RPMI8226 (cell line): ENCODE measurements around the gene SCYL1.
"Not testable (repeated sequence)": the region's sequence is repeated elsewhere in the genome, so short reads cannot be mapped to it uniquely, and the experiment has no call there.

Experiments
- DNase-seq: peaks from one replicate; pipeline ENCODE4 v3.0.0-alpha.2; 2015

The SCYL1 gene

DNA sequence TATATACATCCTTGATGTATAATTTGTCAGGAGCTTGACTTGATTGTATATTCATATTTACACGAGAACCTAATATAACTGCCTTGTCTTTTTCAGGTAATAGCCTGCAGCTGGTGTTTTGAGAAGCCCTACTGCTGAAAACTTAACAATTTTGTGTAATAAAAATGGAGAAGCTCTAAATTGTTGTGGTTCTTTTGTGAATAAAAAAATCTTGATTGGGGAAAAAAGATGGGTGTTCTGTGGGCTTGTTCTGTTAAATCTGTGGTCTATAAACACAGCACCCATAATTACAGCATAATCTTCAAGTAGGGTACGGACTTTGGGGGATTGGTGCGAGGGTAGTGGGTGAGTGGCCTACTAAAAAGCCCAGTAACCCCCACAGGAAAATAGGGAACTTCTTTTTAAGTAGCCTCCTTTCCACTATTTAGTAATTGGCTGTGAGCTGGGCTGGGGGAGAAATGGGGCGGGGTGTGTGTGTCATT lies 18.6 kb upstream of the SCYL1 start:
- DNase-seq = no peak

DNA sequence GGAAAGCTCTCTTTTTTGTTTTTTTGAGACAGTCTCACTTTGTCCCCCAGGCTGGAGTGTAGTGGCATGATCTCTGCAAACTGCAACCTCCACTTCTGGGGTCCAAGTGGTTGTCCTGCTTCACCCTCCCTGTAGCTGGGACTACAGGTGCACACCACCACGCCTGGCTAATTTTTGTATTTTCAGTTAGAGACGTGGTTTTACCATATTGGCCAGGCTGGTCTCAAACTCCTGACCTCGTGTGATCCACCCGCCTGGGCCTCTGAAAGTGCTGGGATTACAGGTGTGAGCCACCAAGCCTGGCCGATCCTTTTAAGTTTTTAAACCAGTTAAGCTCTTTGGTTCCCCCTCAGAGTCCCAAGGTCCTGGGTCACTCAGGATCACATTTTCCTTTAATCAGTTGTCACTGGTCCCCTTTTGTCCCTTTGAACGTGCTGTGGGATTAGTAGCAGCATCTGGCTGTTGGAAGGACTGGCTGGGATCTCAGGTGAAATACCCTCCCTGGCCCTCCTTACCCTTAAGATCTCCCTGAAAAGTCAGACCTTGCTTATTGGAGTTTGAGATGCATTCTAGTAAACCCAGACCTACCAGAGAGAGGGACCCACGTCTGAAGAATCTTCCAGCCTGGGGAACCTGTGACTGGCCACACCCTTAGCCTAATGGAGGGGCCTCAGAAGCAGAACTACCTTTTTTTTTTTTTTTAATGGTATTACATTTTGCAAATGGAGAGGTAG lies 17.9 kb upstream of the SCYL1 start:
- peak; percentile 79 for DNase-seq

DNA sequence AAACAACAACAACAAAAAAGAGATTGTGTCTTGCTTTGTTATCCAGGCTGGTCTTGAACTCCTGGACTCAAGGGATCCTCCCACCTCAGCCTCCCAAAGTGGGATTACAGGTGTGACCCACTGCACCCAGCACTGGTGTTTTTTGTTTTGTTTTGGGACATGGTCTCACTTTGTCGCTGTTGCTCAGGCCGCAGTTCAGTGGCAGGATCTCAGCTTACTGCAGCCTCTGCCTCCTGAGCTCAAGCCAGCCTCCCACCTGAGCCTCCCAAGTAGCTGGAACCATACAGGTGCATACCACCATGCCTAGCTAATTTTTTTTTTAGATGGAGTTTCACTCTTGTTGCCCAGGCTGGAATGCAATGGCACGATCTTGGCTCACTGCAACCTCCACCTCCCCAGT lies 12.6 kb upstream of the SCYL1 start:
- DNase-seq = not testable (repeated sequence)

DNA sequence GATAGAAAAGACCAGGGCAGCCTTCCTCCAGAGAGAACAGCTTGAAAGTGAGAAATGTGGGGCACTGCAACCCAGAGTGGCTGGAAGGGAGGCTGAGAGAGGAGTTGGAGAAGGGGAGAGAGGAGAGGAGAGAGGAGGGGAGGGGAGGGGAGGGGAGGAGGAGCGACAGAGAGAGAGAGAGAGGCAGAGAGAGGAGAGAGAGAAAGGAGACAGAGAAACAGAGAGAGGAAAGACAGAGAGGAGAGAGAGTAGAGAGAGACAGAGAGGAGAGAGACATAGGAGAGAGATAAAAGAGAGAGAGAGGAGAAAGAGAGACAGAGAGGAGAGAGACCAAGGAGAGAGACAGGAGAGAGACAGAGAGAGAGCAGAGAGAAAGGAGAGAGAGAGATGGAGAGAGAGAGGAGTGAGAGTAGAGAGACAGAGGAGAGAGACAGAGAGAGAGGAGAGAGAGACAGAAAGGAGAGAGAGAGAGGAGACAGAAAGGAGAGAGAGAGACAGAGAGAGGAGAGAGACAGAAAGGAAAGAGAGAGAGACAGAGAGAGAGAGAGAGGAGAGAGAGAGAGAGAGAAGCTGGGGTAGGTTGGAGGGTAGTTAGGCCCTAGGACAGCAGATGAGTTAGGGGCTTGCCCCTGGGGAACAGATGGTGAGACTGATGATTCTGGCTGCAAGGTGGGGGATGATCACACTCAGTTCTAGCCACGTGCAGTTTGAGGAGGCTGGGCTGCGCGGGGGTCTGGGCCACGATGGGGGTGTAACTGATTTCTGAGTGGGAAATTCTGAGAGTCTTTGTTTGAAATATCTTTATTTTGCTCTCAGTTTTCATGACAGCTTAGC lies 8.5 kb upstream of the SCYL1 start:
- DNase-seq = no peak

DNA sequence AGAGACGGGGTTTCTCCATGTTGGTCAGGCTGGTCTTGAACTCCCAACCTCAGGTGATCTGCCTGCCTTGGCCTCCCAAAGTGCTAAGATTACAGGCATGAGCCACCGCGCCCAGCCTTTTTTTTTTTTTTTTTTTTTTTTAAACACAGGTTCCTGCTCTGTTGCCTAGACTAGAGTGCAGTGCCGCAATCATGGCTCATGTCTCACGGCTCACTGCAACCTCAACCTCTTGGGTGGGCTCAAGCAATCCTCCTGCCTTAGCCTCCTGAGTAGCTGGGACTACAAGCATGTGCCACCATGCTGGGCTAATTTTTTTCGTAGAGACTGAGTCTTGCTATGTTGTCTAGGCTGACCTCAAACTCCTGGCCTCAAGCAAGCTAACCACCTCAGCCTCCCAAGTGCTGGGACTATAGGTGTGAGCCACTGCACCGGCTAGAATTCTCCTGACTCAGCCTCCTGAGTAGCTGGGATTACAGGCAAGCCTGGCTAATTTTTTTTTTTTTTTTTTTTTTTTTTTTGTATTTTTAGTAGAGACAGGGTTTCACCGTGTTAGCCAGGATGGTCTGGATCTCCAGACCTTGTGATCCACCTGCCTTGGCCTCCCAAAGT lies 5.8 kb upstream of the SCYL1 start:
- DNase-seq = not testable (repeated sequence)

DNA sequence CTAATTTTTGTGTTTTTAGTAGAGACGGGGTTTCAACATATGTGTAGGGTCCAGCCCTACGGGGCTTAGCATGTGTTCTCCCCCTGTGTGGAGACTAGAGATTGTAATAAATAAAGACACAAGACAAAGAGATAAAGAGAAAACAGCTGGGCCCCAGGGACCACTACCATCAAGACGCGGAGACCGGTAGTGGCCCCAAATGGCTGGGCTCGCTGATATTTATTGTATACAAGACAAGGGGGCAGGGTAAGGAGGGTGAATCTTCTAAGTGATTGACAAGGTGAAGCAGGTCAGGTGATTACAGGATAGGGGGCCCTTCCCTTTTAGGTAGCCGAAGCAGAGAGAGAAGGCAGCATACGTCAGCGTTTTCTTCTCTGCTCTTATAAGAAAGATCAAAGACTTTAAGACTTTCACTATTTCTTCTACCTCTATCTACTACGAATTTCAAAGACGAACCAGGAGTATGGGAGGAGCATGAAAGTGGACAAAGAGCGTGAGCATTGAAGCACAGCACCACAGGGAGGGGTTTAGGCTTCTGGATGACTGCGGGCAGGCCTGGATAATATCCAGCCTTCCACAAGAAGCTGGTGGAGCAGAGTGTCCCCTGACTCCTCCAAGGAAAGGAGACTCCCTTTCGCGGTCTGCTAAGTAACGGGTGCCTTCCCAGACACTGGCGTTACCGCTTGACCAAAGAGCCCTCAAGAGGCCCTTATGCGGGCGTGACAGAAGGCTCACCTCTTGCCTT lies 2.9 kb upstream of the SCYL1 start:
- not testable (repeated sequence) for DNase-seq

DNA sequence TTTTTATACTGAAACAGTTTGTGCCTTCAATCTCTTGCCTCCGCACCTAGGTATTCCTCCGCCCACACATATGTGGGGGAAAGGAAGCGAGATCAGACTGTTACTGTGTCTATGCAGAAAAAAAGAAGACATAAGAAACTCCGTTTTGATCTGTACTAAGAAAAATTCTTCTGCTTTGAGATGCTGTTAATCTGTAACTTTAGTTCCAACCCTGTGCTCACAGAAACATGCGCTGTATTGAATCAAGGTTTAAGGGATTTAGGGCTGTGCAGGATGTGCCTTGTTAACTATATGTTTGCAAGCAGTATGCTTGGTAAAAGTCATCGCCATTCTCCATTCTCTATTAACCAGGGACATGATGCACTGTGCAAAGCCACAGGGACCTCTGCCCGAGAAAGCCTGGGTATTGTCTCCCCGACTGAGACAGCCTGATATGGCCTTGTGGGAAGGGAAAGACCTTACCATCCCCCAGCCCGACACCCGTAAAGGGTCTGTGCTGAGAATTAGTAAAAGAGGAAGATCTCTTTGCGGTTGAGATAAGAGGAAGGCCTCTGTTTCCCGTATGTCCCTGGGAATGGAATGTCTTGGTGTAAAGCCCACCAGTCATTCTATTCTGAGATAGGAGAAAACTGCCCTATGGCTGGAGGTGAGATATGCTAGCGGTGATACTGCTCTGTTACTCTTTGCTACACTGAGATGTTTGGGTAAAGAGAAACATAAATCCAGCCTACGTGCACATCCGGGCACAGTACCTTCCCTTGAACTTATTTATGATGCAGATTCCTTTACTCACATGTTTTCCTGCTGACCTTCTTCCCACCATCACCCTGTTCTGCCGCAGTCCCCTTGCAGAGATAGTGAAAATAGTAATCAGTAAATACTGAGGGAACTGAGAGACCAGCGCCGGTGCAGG lies 1.9 kb upstream of the SCYL1 start:
- not testable (repeated sequence) for DNase-seq

DNA sequence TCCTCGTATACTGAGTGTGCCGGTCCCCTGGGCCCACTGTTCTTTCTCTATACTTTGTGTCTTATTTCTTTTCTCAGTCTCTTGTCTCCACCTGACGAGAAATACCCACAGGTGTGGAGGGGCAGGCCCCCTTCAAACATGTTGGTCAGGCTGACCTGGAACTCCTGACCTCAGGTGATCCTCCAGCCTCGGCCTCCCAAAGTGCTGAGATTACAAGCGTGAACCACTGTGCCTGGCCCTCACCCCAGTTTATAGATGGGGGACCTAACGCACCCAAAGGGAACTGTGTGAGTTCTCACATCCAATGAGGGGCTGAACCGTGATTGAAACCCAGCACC lies 1.3 kb upstream of the SCYL1 start:
- not testable (repeated sequence) for DNase-seq

DNA sequence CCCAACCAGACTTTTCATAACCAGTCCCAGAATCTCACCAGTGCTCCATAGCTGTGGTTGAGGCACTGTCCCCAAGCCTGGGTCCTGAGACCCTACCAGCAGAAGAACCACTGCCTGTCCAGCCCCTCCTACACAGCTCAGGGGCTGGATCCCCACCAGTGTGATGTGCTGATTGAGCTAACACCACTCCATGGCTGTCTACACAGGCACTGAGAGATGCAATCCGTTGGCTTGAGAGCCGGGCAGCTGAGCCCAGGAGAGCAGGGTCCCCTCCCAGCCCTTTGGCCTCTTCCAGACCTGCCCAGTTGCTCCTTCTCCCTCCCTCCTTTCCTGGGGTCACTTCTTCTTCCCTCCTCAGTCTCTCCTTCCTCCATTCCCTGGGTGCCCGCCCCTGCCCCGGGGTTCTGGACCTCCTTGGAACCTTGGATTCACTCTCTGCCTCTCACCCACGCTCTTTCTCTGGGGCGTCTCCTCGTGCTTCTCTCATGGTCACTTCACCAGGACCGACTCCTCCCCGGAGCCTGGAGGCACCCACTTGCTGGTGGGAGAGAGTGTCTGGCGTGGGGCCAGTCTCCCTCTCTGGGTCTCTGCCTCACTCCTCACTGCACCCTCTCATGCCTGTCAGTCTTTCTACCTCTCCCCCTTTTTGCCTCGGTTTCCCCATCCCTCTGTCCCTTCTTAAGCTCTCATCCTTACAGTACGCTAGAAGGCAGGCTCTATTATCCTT lies 706 bp upstream of the SCYL1 start:
- no peak for DNase-seq

DNA sequence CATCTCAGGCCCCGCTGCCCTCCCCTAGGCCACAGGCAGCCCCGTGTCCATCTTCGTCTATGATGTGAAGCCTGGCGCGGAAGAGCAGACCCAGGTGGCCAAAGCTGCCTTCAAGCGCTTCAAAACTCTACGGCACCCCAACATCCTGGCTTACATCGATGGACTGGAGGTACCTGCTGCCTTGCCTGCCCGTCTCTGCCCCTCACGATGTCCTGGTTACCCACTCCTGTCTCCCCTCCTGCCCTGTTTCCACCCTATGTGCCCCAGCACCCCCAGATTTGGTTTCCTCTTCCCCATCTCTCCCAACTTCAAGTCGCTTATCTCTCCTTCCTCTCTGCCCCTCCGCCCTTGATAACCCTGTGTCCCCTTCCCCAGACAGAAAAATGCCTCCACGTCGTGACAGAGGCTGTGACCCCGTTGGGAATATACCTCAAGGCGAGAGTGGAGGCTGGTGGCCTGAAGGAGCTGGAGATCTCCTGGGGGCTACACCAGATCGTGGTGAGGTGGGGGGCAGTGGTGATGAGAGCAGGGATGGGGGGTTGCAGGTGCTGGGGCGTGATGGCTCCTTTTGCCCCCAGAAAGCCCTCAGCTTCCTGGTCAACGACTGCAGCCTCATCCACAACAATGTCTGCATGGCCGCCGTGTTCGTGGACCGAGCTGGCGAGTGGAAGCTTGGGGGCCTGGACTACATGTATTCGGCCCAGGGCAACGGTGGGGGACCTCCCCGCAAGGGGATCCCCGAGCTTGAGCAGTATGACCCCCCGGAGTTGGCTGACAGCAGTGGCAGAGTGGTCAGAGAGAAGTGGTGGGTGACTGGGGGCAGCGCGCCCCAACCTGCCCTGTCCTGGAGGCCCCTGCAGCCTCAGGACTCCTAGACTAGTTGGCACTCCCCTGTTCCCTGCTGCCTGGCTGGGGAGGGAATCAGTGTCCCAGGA lies 930 bp downstream of the SCYL1 start:
- DNase-seq = no peak

DNA sequence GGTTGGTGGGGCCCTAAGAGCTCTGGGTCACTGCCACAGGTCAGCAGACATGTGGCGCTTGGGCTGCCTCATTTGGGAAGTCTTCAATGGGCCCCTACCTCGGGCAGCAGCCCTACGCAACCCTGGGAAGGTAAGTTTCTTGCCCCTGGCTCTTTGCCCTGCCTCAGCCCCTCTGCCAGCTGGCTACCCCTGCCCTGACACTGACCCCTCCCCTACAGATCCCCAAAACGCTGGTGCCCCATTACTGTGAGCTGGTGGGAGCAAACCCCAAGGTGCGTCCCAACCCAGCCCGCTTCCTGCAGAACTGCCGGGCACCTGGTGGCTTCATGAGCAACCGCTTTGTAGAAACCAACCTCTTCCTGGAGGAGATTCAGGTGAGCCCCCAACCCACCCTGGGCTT lies 1.9 kb downstream of the SCYL1 start:
- no peak for DNase-seq

DNA sequence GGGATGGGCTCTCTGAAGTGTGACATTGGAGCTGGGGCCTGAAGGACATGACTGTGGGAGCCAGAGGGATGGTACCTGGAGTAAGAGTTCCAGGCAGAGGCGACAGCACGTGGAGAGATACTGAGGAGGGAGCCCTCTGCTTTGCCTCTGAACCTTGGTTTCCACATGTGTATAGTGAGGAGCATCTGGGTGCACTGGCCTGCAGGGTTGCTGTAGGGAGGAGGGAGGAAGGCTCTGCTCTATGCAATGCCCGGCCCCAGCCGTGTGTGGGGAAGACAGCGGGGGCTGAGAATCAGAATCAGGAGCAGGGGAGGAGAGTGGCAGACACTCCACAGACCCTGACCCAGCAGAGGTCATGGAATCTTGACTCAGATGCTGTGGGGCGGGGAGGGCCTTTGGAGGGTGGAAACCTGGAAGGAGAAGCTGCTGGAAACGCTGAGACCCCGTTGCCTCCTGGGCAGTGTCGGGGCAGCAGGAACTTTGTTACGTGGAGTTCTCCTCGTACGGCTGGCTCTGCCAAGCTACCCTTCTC lies 4.0 kb downstream of the SCYL1 start:
- no peak for DNase-seq

DNA sequence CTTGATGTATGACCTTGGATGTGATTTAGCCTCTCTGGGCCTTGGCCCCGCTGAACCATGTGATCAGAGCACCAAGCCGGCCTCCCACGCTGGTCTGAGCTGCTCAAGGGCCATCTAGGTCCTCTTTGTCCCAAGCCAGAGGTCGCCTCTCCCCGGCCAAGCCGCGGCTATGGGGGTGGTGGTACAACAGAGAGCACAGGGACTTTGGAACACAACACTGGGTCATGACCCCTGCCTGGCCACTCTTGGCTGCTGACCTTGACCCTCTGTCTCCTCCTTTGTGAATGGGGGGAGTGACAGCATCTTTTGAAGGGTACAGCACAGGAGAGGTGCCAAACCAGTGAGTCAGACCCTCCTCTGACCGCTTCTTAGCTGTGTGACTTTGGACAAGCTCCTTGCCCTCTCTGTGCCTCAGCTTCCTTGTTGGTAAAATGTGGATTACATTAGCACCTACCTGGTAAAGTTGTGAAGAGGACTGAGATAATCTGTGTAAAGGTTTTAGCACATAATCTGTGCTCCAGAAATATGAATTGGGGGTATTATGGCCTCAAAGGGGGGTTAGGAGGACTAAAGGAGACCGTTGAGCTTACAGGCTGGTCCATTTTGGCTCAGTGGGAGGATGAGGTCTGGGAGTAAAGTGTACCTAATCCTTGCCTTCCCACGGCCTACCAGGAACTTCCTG lies 4.7 kb downstream of the SCYL1 start:
- DNase-seq = no peak

DNA sequence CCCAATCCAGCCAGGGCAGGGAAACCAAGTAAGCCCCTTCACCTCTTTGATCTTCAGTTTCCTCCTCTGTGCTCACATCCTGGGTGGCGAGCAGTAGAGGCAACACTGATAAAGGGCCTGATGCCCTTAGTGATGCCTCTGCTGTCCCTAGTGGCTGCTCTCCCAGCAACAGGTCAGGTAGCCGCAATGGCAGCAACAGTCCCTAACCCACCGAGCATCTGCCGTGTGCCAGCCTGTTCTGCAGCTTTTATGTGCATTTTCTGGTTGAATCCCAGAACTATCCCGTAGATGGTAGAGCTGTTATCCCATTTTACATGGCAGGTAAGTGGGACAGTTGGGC lies 5.2 kb downstream of the SCYL1 start:
- DNase-seq = peak; percentile 39

DNA sequence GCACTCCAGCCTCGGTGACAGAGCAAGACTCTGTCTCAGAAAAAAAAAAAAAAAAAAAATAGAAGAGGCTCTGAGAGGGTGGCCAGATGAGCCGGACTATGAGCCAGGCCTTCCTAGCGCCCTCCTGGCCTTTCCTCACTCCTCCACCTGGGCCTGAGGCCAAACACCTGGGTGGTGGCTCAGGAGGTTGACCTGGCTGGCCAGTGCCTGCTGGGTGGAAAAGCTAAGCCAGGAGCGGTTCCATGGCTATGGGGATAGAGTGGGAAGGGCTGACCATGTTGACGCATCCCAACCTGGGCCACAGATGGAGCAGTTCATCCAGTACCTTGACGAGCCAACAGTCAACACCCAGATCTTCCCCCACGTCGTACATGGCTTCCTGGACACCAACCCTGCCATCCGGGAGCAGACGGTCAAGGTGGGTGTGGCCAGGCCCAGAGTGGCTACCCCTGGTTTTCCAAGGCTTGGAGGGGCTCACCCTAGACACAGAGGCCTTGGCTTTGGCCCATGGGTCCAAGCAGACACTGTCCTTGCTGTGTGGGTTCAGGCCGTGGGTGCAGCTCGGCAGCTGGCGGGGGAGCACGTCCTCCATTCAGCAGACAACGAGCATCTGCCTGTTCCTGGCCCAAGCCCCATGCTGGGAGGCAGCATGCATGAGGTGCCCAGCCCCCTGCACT lies 7.6 kb downstream of the SCYL1 start:
- DNase-seq = no peak

DNA sequence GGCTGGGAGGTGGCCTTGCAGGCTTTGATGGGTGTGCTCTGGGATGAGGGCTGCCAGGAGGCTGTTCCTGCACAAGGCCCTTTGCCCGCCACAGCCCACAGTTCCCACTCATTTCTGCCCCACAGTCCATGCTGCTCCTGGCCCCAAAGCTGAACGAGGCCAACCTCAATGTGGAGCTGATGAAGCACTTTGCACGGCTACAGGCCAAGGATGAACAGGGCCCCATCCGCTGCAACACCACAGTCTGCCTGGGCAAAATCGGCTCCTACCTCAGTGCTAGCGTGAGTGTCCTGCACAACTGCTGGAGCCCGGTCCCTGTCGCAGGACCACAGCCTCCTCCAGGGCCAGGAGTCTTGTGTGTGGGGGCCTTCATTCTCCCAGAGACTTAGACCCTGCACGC lies 10.2 kb downstream of the SCYL1 start:
- DNase-seq = no peak

DNA sequence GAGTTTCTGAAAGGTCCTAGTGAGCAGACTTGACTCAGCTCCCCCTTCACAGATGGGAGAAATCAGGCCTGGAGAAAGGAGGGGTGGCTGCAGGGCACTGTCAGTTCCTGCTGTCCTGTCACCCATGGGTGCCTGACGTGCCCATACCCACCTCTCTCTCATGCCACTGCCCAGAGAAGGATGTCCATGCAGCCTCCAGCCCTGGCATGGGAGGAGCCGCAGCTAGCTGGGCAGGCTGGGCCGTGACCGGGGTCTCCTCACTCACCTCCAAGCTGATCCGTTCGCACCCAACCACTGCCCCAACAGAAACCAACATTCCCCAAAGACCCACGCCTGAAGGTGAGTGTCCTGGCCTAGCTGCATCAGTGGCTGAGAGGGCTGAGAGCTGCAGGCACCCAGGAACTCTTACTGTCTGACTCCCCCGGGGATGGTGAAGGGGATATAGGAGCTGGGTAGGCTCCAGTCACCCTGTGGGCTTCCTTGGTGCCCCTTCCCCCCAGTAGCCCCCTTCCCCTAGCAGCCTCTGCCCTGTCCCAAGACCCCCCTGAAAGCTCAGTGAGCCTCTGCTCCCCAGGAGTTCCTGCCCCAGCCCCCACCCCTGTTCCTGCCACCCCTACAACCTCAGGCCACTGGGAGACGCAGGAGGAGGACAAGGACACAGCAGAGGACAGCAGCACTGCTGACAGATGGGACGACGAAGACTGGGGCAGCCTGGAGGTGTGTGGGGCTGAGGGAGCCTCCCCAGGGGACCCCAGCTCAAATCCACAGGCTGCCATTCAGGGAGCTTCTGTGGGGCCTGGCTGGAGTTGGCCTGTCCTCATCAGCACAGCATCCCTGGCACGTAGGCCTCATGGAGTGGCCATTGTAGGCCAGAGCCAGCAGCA lies 11.8 kb downstream of the SCYL1 start:
- DNase-seq = no peak

DNA sequence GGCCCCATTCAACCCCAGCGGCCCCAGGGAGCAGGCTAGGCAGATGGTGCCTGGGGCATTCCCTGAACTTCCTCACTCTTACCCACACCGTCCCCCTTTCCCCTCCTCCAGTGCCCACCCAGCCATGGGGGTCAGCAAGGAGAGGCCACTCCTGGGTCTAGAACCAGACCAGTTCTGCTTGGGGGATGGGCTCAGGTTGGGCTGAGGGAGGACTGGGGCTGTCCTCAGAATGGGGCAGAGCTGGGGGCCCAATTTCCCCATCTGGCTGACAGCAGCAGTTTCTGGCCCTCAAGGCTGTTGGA lies 12.4 kb downstream of the SCYL1 start:
- DNase-seq = no peak
